GM12878 (cell line): Measurements from ENCODE around the gene OR11H7. TPM values are rescaled to one million over a fixed set of nuclear protein-coding genes. Genes with fewer than 3 reads are reported as not detected.
"Not testable (repeated sequence)": the region's sequence is repeated elsewhere in the genome, so short reads cannot be mapped to it uniquely, and the experiment has no call there.

Experiments
- ATAC-seq: fragments of 200-7000 bp; cut with Tn5 transposase; 3 replicates; pipeline ENCODE4 v1.9.1; 2020; ENCODE audit warnings: mild to moderate bottlenecking, moderate library complexity
- BruUV-seq: library from RNA; stranded (reverse); fragments of 400-500 nt; replicated peaks from 2 replicates; lab custom pipeline; 2021; lab: Mats Ljungman, UMichigan
- CTCF ChIA-PET: fragments of 300-600 bp; sonication (Branson Sonifier 250); formaldehyde crosslinking; extraction: SDS; loops from one replicate; lab custom pipeline; 2021; ENCODE audit warnings: inconsistent platforms; lab: Yijun Ruan, JAX
- POLR2A ChIA-PET: fragments of 350-600 bp; formaldehyde crosslinking; extraction: SDS; loops from one replicate; lab custom pipeline; 2021; ENCODE audit warnings: inconsistent platforms; lab: Charles Lee
- RAD21 ChIA-PET: fragments of 300-600 bp; sonication (Branson Sonifier 250); formaldehyde crosslinking; loops from one replicate; lab custom pipeline; 2023; ENCODE audit warnings: antibody characterized with exemption; ENCODE audit not compliant: unreplicated experiment; lab: Charles Lee
- SMC1A ChIA-PET: fragments of 300-600 bp; sonication (Branson Sonifier 250); formaldehyde crosslinking; loops from one replicate; lab custom pipeline; 2023; ENCODE audit not compliant: unreplicated experiment, uncharacterized antibody; lab: Charles Lee
- DNase-seq: peaks from one replicate; pipeline ENCODE4 v3.0.0-alpha.2; 2011; ENCODE audit warnings: low read depth, low spot score
- FAIRE-seq: peaks from 3 replicates; lab custom pipeline; 2011; peaks lifted over from hg19 to GRCh38; lab: Jason Lieb, UNC
- H2AFZ ChIP-seq: 2 replicates; pipeline ENCODE4 v1.6.0; 2011; ENCODE audit warnings: low read depth, low read length, control low read depth; ENCODE audit not compliant: control insufficient read depth
- H3K27ac ChIP-seq: 2 replicates; pipeline ENCODE4 v1.5.1; 2011; ENCODE audit warnings: control low read depth; ENCODE audit not compliant: control insufficient read depth, insufficient read depth
- H3K27me3 ChIP-seq, 2 experiments: replicated peaks in 1 of 2; 2 replicates each; pipeline versions ENCODE4 v1.6.0 to v1.6.1; 2011; ENCODE audit warnings: low read length in 1 of 2; ENCODE audit not compliant: control insufficient read depth in 2 of 2, insufficient read depth in 2 of 2
- H3K36me3 ChIP-seq, 2 experiments: 2 replicates each; pipeline ENCODE4 v1.5.1; 2011; ENCODE audit warnings: low read length in 1 of 2; ENCODE audit not compliant: control insufficient read depth in 2 of 2, insufficient read depth in 2 of 2
- H3K4me1 ChIP-seq: 2 replicates; pipeline ENCODE4 v1.6.1; 2011; ENCODE audit warnings: mild to moderate bottlenecking, low read length, moderate library complexity, mixed read lengths; ENCODE audit not compliant: control insufficient read depth, insufficient read depth
- H3K4me2 ChIP-seq: 2 replicates; pipeline ENCODE4 v1.6.0; 2011; ENCODE audit warnings: control low read depth; ENCODE audit not compliant: control insufficient read depth, insufficient read depth
- H3K4me3 ChIP-seq: fragments of 200-600 bp; sonication (generic); 2 replicates; pipeline ENCODE4 v1.5.1; 2016
- H3K79me2 ChIP-seq: 2 replicates; pipeline ENCODE4 v1.6.0; 2011; ENCODE audit warnings: low read length; ENCODE audit not compliant: control insufficient read depth, insufficient read depth
- H3K9ac ChIP-seq: 2 replicates; pipeline ENCODE4 v1.8.0; 2011; ENCODE audit warnings: low read length, control low read depth, mixed read lengths; ENCODE audit not compliant: control insufficient read depth, insufficient read depth
- H3K9me3 ChIP-seq: replicated peaks from 3 replicates; pipeline ENCODE4 v1.5.1; 2011; ENCODE audit warnings: mild to moderate bottlenecking, low read length; ENCODE audit not compliant: control insufficient read depth, insufficient read depth
- H4K20me1 ChIP-seq: 2 replicates; pipeline ENCODE4 v1.6.0; 2011; ENCODE audit not compliant: control insufficient read depth, insufficient read depth
- CHD4 ChIP-seq: fragments of 200-600 bp; sonication (generic); IDR thresholded peaks from 2 replicates; pipeline ENCODE4 v1.6.1; 2016; ENCODE audit warnings: mild to moderate bottlenecking
- CREB1 ChIP-seq: IDR thresholded peaks from 2 replicates; pipeline ENCODE4 v1.6.1; 2012; ENCODE audit warnings: low read depth, mild to moderate bottlenecking, inconsistent platforms
- EED ChIP-seq: sonication (generic); IDR thresholded peaks from 2 replicates; pipeline ENCODE4 v1.6.1; 2016; ENCODE audit warnings: antibody characterized with exemption, low read depth
- IKZF1 ChIP-seq: fragments of 450-650 bp; conservative IDR thresholded peaks from 2 replicates; pipeline ENCODE4 v1.6.1; 2017; ENCODE audit warnings: antibody characterized with exemption, mild to moderate bottlenecking
- KLF5 ChIP-seq: fragments of 450-650 bp; IDR thresholded peaks from 2 replicates; pipeline ENCODE4 v1.6.1; 2014; ENCODE audit warnings: mild to moderate bottlenecking; ENCODE audit not compliant: partially characterized antibody
- NFYB ChIP-seq: IDR thresholded peaks from 2 replicates; pipeline ENCODE4 v1.6.1; 2011; ENCODE audit warnings: low read depth, mild to moderate bottlenecking, low read length, improper control_type of control experiment, moderate library complexity; ENCODE audit not compliant: insufficient read depth
- RB1 ChIP-seq: fragments of 450-650 bp; formaldehyde crosslinking; IDR thresholded peaks from 2 replicates; pipeline ENCODE4 v1.6.1; 2017; ENCODE audit warnings: mild to moderate bottlenecking, borderline replicate concordance
- RCOR1 ChIP-seq: conservative IDR thresholded peaks from 2 replicates; pipeline ENCODE4 v1.6.1; 2012; ENCODE audit warnings: low read depth, low read length, improper control_type of control experiment
- TBL1XR1 ChIP-seq: IDR thresholded peaks from 2 replicates; pipeline ENCODE4 v1.6.1; 2012; ENCODE audit warnings: low read depth, low read length, improper control_type of control experiment
- YBX1 ChIP-seq: fragments of 450-650 bp; IDR thresholded peaks from 2 replicates; pipeline ENCODE4 v1.6.1; 2016; ENCODE audit warnings: antibody characterized with exemption
- ZBTB33 ChIP-seq: fragments of 450-650 bp; IDR thresholded peaks from 2 replicates; pipeline ENCODE4 v1.6.1; 2017; ENCODE audit warnings: mild to moderate bottlenecking
- WGBS: methylation state at CpG from one replicate; pipeline ENCODE4 v1.1.6; 2016; ENCODE audit warnings: low lambda C conversion rate; ENCODE audit not compliant: insufficient replicate concordance, insufficient coverage; ENCODE audit errors: missing lambda C conversion rate; 5-methylcytosine and 5-hydroxymethylcytosine counted together
- in situ Hi-C: fragments of 300-500 bp; cut with MboI; formaldehyde crosslinking; loops from 9 replicates; pipeline ENCODE4 v1.14.3; 2018; ENCODE audit warnings: mixed read lengths
- intact Hi-C: fragments of 100-400 bp; cut with micrococcal nuclease; formaldehyde crosslinking; loops from one replicate; pipeline ENCODE4 v1.14.2; 2022; ENCODE audit not compliant: unreplicated experiment
- polyA plus RNA-seq, 11 experiments: library from polyadenylated mRNA; depleted of rRNA in 4 of 11; unstranded in 6 of 11; stranded (reverse) in 5 of 11; fragments of >200 nt; fragmentation: Nextera tagmentation in 4 of 11; fragmentation: Illumina TruSeq in 1 of 11; extraction: Ambion mirVana in 4 of 11; extraction: Trizol in 1 of 11; gene quantifications; 1 replicate in 1 of 11; 2 replicates in 10 of 11; pipeline versions ENCODE4 v1.2.1 to v1.2.3, GENCODE V29; 2011 to 2016; ENCODE audit warnings: inconsistent platforms in 2 of 11, missing spikeins in 2 of 11, low read depth in 1 of 11
- total RNA-seq, 4 experiments: library from RNA; depleted of rRNA in 3 of 4; stranded (reverse); fragments of >200 nt in 3 of 4; fragmentation: Illumina TruSeq in 1 of 4; extraction: Trizol in 1 of 4; gene quantifications; 2 replicates each; pipeline versions ENCODE4 v1.2.1 to v1.2.3, GENCODE V29; 2013 to 2021
- TF ChIP-seq, protein P1 (sequence below): IDR thresholded peaks from 2 replicates; pipeline ENCODE4 v1.6.1; 2011; ENCODE audit warnings: low read depth, mild to moderate bottlenecking, low read length, moderate library complexity, borderline replicate concordance; ENCODE audit errors: extremely low read depth

The OR11H7 gene
- total and polyA plus RNA-seq, 10 of the 15 experiments (the other 5 are each of a cell fraction or from before 2014, with no cell fraction given), result 0.10 TPM; not detected in 9

GRCh38 chr14:20194101-20194500 lies 34.7 kb upstream of the OR11H7 start:
- ChIA-PET RAD21 (no interaction called here), SMC1A (no interaction called here), POLR2A (no interaction called here), CTCF (no interaction called here)
- DNase-seq (no peak), FAIRE-seq (no peak), ATAC-seq (no peak)
- in situ Hi-C loops (no loop called here), intact Hi-C loops (no loop called here)
- no peaks in the 10 kb centered on the region for H3K79me2 ChIP-seq
- no peaks in the 10 kb centered on the region for H4K20me1 ChIP-seq
- H3K4me3 ChIP-seq, result no peak overlapping the region
- no peak for TF ChIP-seq EED
- TF ChIP-seq KLF5, result no peak
- TF ChIP-seq CREB1, result no peak
- no peak for TF ChIP-seq RCOR1
- no peak for TF ChIP-seq CHD4
- TF ChIP-seq RB1, result no peak
- TF ChIP-seq TBL1XR1, result no peak
- no peak for TF ChIP-seq IKZF1
- TF ChIP-seq ZBTB33, result no peak
- TF ChIP-seq, protein P1, sequence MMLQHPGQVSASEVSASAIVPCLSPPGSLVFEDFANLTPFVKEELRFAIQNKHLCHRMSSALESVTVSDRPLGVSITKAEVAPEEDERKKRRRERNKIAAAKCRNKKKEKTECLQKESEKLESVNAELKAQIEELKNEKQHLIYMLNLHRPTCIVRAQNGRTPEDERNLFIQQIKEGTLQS, result no peak
- no peak for TF ChIP-seq YBX1
- no peak for TF ChIP-seq NFYB
- no TSS peak for BruUV-seq
- H3K9ac ChIP-seq, result no peak overlapping the region
- H3K27ac ChIP-seq, result no peak overlapping the region
- no peak overlapping the region for H2AFZ ChIP-seq
- H3K9me3 ChIP-seq, result no peaks in the 10 kb centered on the region
- no peaks in the 10 kb centered on the region for H3K36me3 ChIP-seq
- no peaks in the 10 kb centered on the region for H3K4me1 ChIP-seq
- H3K27me3 ChIP-seq, result no peaks in the 10 kb centered on the region
- no peak overlapping the region for H3K4me2 ChIP-seq

DNA sequence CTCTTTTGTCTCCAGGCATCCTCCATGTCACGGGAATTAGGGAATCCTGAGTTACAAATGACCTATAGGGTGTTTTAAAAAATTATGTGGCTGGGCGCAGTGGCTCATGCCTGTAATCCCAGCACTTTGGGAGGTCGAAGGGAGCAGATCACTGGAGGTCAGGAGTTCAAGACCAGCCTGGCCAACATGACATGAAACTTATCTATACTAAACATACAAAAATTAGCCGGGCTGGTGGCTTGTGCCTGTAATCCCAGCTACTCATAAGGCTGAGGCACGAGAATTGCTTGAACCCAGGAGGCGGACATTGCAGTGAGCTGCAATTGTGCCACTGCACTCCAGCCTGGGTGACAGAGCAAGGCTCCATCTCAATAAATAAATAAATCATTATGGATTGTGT lies 33.6 kb upstream of the OR11H7 start:
- ATAC-seq, H3K4me3 ChIP-seq, BruUV-seq, H3K9ac ChIP-seq, H3K4me2 ChIP-seq, H3K27me3 ChIP-seq, H2AFZ ChIP-seq, H3K9me3 ChIP-seq, RAD21 ChIA-PET, in situ Hi-C loops, CTCF ChIA-PET, intact Hi-C loops, FAIRE-seq, H3K79me2 ChIP-seq, H3K36me3 ChIP-seq, H3K4me1 ChIP-seq, H3K27ac ChIP-seq, SMC1A ChIA-PET, H4K20me1 ChIP-seq, POLR2A ChIA-PET, DNase-seq: not testable (repeated sequence)
- WGBS, result 37% methylated on average over 6 of the region's 6 CpGs
